Central memory CD8-positive, alpha-beta T cell (primary cell): ENCODE data around the gene DDX10.

ENCODE experiments used
- ATAC-seq: fragments of 150-1000 bp; cut with Tn5 transposase; replicated peaks from 2 replicates; pipeline ENCODE4 v1.10.0; 2022; ENCODE audit warnings: mild to moderate bottlenecking, moderate FRiP score, moderate number of reproducible peaks; ENCODE audit not compliant: poor library complexity, severe bottlenecking; ENCODE audit errors: extremely low read depth
- DNase-seq, 2 donors: peaks; one replicate each; pipeline ENCODE4 v3.0.0; 2021; ENCODE audit warnings: low spot score in 2 of 2
- H3K27ac Mint-ChIP-seq: one replicate; pipeline ENCODE4 v1.8.0; 2022; ENCODE audit warnings: low read depth, mild to moderate bottlenecking, moderate library complexity, mixed read lengths
- H3K27me3 Mint-ChIP-seq: one replicate; pipeline ENCODE4 v1.8.0; 2022; ENCODE audit warnings: mixed read lengths
- H3K36me3 Mint-ChIP-seq: one replicate; pipeline ENCODE4 v1.8.0; 2022; ENCODE audit warnings: mild to moderate bottlenecking, moderate library complexity, mixed read lengths; ENCODE audit not compliant: insufficient read depth
- H3K4me1 Mint-ChIP-seq: one replicate; pipeline ENCODE4 v1.8.0; 2022; ENCODE audit warnings: mixed read lengths
- H3K4me3 Mint-ChIP-seq: one replicate; pipeline ENCODE4 v1.8.0; 2022; ENCODE audit warnings: mild to moderate bottlenecking, moderate library complexity, mixed read lengths
- H3K9me3 Mint-ChIP-seq: one replicate; pipeline ENCODE4 v1.8.0; 2022; ENCODE audit warnings: mixed read lengths

The DDX10 gene

DNA sequence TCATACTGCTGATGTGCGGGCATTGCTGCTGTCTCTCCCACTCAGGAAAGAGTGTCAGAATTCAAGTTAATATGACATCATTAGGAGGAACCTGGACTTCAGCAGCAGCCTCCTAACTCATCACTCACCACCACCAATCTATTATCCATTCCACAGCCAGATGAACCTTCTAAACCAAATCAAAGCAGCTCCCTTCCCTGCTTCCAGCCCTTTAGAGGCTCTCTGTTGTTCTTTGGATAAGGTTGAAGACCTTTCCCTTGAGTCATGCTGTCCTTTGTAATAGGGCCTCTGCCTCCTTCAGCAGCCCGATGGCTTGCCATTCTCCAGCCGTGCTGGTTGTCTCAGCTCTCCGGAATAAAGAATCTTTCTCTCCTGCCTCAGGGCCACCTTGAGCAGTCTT lies 301.3 kb downstream of the DDX10 start:
- peaks cover 2% of the 10 kb centered on the region for H3K36me3 Mint-ChIP-seq
- peaks cover 8% of the 10 kb centered on the region for H3K27me3 Mint-ChIP-seq
- no peak for DNase-seq
- no peak overlapping the region for H3K4me3 Mint-ChIP-seq
- no peak overlapping the region for H3K27ac Mint-ChIP-seq
- ATAC-seq: no peak
- H3K9me3 Mint-ChIP-seq: no peaks in the 10 kb centered on the region
- H3K4me1 Mint-ChIP-seq: no peaks in the 10 kb centered on the region

GRCh38 chr11:108966978-108967377 lies 302.1 kb downstream of the DDX10 start:
- no peaks in the 10 kb centered on the region for H3K4me1 Mint-ChIP-seq
- H3K36me3 Mint-ChIP-seq: peaks cover 2% of the 10 kb centered on the region
- no peak overlapping the region for H3K4me3 Mint-ChIP-seq
- H3K9me3 Mint-ChIP-seq: no peaks in the 10 kb centered on the region
- H3K27me3 Mint-ChIP-seq: peaks cover under 1% of the 10 kb centered on the region
- ATAC-seq: no peak
- no peak for DNase-seq
- no peak overlapping the region for H3K27ac Mint-ChIP-seq

GRCh38 chr11:108967571-108967970 lies 302.7 kb downstream of the DDX10 start:
- Mint-ChIP-seq H3K36me3 (peaks cover 2% of the 10 kb centered on the region), H3K4me3 (no peak overlapping the region), H3K27ac (no peak overlapping the region), H3K4me1 (no peaks in the 10 kb centered on the region), H3K9me3 (no peaks in the 10 kb centered on the region), H3K27me3 (no peaks in the 10 kb centered on the region)
- ATAC-seq: no peak
- DNase-seq: no peak

- no peak overlapping the region for H3K4me3 Mint-ChIP-seq
- H3K27me3 Mint-ChIP-seq: peaks cover 10% of the 10 kb centered on the region
- DNase-seq: no peak
- H3K9me3 Mint-ChIP-seq: no peaks in the 10 kb centered on the region
- ATAC-seq: no peak
- H3K27ac Mint-ChIP-seq: no peak overlapping the region
- H3K36me3 Mint-ChIP-seq: no peaks in the 10 kb centered on the region
- H3K4me1 Mint-ChIP-seq: no peaks in the 10 kb centered on the region
These were observed 305.5 kb downstream of the DDX10 start for GRCh38 chr11:108970221-108970991.

DNA sequence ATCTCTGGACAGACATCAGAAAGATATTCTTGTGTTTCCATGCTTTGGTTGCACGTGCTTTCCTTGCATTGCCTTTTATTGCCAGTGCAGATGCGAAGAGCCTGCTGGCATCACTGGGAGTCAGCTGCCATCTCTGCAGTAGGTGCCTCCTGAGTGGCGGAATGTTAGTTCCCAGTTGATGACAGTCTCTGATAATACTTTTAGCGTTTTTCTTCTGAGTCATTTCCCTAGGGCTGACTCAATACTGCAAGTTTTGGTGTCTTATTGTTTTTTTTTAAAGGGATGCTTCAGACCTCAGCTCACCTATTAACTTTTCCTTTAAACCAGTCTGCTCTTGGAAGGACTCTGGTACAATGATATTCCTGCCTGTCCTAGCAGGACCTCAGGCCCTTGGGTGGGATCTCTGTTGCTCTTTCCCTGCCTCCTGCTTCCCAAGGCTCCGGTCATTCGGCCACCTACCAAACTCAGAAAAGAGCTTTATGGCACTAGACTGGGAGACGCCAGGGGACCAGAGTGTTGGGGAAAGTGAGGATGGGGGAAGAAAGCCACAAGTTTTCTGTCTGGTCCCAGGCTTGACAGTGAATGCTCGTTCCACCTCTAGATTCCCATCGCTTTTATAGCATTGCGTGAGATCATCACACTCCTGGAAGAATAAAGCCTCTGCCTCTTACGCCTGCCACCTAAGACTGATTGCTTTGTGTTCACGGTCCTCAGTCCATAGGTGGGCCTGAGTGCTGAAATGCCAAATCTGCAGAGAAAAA lies 308.7 kb downstream of the DDX10 start:
- Mint-ChIP-seq H3K4me1 (no peaks in the 10 kb centered on the region), H3K9me3 (no peaks in the 10 kb centered on the region), H3K27me3 (peaks cover 19% of the 10 kb centered on the region), H3K27ac (no peak overlapping the region), H3K4me3 (no peak overlapping the region), H3K36me3 (no peaks in the 10 kb centered on the region)
- DNase-seq (no peak), ATAC-seq (no peak)

DNA sequence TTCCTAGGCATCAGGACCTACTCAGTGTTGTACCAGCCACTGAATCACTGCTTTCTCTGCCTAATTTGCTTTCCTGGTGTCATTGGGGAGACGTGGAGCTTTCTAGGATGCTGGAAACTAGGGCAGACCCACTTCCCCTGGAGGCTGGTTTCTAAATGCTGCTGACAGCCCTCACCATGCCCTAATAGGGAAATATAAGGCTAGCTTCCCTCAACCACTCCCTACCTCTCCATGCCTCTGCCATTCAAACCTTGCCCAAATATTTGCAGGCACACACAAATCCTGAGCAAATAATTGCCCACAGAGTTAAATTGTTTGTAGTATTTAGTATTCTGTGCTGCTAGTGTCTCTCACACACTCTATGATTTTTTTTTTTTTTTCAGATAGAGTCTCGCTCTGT lies 310.2 kb downstream of the DDX10 start:
- no peak overlapping the region for H3K4me3 Mint-ChIP-seq
- DNase-seq: no peak
- no peaks in the 10 kb centered on the region for H3K9me3 Mint-ChIP-seq
- peak; percentile 14 for ATAC-seq
- no peaks in the 10 kb centered on the region for H3K36me3 Mint-ChIP-seq
- no peak overlapping the region for H3K27ac Mint-ChIP-seq
- H3K27me3 Mint-ChIP-seq: peaks cover 19% of the 10 kb centered on the region
- H3K4me1 Mint-ChIP-seq: no peaks in the 10 kb centered on the region

GRCh38 chr11:108975641-108976071 lies 310.8 kb downstream of the DDX10 start:
- H3K27ac Mint-ChIP-seq: no peak overlapping the region
- H3K9me3 Mint-ChIP-seq: no peaks in the 10 kb centered on the region
- H3K27me3 Mint-ChIP-seq: peaks cover 19% of the 10 kb centered on the region
- no peak overlapping the region for H3K4me3 Mint-ChIP-seq
- H3K36me3 Mint-ChIP-seq: no peaks in the 10 kb centered on the region
- DNase-seq (no peak), ATAC-seq (no peak)
- no peaks in the 10 kb centered on the region for H3K4me1 Mint-ChIP-seq

- Mint-ChIP-seq H3K4me1 (no peaks in the 10 kb centered on the region), H3K27ac (no peak overlapping the region), H3K27me3 (peaks cover 11% of the 10 kb centered on the region), H3K4me3 (no peak overlapping the region), H3K36me3 (no peaks in the 10 kb centered on the region), H3K9me3 (no peaks in the 10 kb centered on the region)
- DNase-seq: no peak
- no peak for ATAC-seq
These were observed 319.0 kb downstream of the DDX10 start for GRCh38 chr11:108983636-108984420.

- H3K27me3 Mint-ChIP-seq: peaks cover 11% of the 10 kb centered on the region
- DNase-seq (no peak), ATAC-seq (no peak)
- no peaks in the 10 kb centered on the region for H3K9me3 Mint-ChIP-seq
- no peaks in the 10 kb centered on the region for H3K36me3 Mint-ChIP-seq
- H3K4me3 Mint-ChIP-seq: no peak overlapping the region
- no peaks in the 10 kb centered on the region for H3K4me1 Mint-ChIP-seq
- H3K27ac Mint-ChIP-seq: no peak overlapping the region
These were observed 319.7 kb downstream of the DDX10 start for GRCh38 chr11:108984523-108984922.

GRCh38 chr11:108985236-108985944 lies 320.5 kb downstream of the DDX10 start:
- H3K27ac Mint-ChIP-seq: no peak overlapping the region
- ATAC-seq (no peak), DNase-seq (no peak)
- H3K9me3 Mint-ChIP-seq: no peaks in the 10 kb centered on the region
- no peak overlapping the region for H3K4me3 Mint-ChIP-seq
- peaks cover 11% of the 10 kb centered on the region for H3K27me3 Mint-ChIP-seq
- no peaks in the 10 kb centered on the region for H3K36me3 Mint-ChIP-seq
- H3K4me1 Mint-ChIP-seq: no peaks in the 10 kb centered on the region

GRCh38 chr11:108985945-108986279 lies 321.0 kb downstream of the DDX10 start:
- ATAC-seq: no peak
- Mint-ChIP-seq H3K27me3 (peaks cover 11% of the 10 kb centered on the region), H3K4me3 (no peak overlapping the region), H3K9me3 (no peaks in the 10 kb centered on the region), H3K4me1 (no peaks in the 10 kb centered on the region), H3K27ac (no peak overlapping the region), H3K36me3 (no peaks in the 10 kb centered on the region)
- DNase-seq: no peak
